Activated CD8-positive, alpha-beta T cell treated with anti-CD3 and anti-CD28 coated beads for 36 hours (primary cell): ENCODE results near the gene TXNDC8. TPM values are rescaled to one million over a fixed set of nuclear protein-coding genes. Genes with fewer than 3 reads are reported as not detected.
A peak's percentile ranks its signal among the peaks of the same experiment; 100 is the strongest.

Source experiments
- ATAC-seq: fragments of 200-7000 bp; cut with Tn5 transposase; one replicate; pipeline ENCODE4 v1.10.0; 2021; ENCODE audit warnings: mild to moderate bottlenecking, moderate library complexity
- CTCF ChIA-PET: fragments of 350-600 bp; sonication (Branson Sonifier 250); formaldehyde crosslinking; loops from one replicate; lab custom pipeline; 2021; ENCODE audit warnings: antibody characterized with exemption; lab: Charles Lee
- POLR2A ChIA-PET: fragments of 350-600 bp; sonication (Branson Sonifier 250); formaldehyde crosslinking; loops from one replicate; lab custom pipeline; 2021; ENCODE audit warnings: antibody characterized with exemption; lab: Charles Lee
- DNase-seq: peaks from one replicate; pipeline ENCODE4 v3.0.0-alpha.2; 2020
- H3K27ac Mint-ChIP-seq: one replicate; pipeline ENCODE4 v1.8.0; 2021; ENCODE audit warnings: mild to moderate bottlenecking, mixed read lengths
- H3K27me3 Mint-ChIP-seq: one replicate; pipeline ENCODE4 v1.8.0; 2021; ENCODE audit warnings: mixed read lengths
- H3K36me3 Mint-ChIP-seq: one replicate; pipeline ENCODE4 v1.8.0; 2021; ENCODE audit warnings: low read depth, mixed read lengths
- H3K4me1 Mint-ChIP-seq: one replicate; pipeline ENCODE4 v1.8.0; 2021; ENCODE audit warnings: low read depth, mixed read lengths
- H3K4me3 Mint-ChIP-seq: one replicate; pipeline ENCODE4 v1.8.0; 2021; ENCODE audit warnings: mild to moderate bottlenecking, moderate library complexity, mixed read lengths
- H3K9me3 Mint-ChIP-seq: one replicate; pipeline ENCODE4 v1.8.0; 2021; ENCODE audit warnings: mixed read lengths
- intact Hi-C: fragments of 100-400 bp; cut with micrococcal nuclease; formaldehyde crosslinking; loops from one replicate; pipeline ENCODE4 v1.10.0; 2022
- total RNA-seq, 2 experiments: library from RNA; stranded (reverse); gene quantifications; one replicate each; pipeline ENCODE4 v1.2.3, GENCODE V29; 2021
- TF ChIP-seq, protein P1 (sequence below): fragments of 200-600 bp; IDR thresholded peaks from one replicate; pipeline ENCODE4 v1.8.0; 2022; ENCODE audit warnings: antibody characterized with exemption, mild to moderate bottlenecking

TXNDC8 gene
- total RNA-seq, 2 experiments from 2014 or later = not detected

DNA sequence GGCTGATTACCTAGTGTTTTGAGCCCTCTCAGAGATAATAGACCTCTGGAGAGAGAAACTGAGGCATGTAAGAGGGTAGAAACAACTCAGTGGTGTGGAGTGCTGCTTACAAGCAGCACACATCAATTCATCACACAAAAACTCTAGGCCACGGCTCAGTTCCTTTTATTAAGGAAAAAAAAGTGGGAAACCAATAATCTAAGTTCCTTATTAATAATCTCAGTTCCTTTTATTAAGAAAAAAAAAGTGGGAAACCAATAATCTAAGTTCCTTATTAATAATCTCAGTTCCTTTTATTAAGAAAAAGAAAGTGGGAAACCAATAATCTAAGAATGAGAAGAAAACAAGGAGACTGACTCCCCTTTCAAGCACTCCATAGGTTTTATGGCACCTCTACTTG is 28.0 kb downstream of the TXNDC8 start:
- Mint-ChIP-seq H3K9me3 (peaks cover 3% of the 10 kb centered on the region), H3K27me3 (no peaks in the 10 kb centered on the region), H3K4me1 (peaks cover 9% of the 10 kb centered on the region), H3K36me3 (no peaks in the 10 kb centered on the region), H3K27ac (no peak overlapping the region), H3K4me3 (no peak overlapping the region)
- no peak for ATAC-seq
- CTCF ChIA-PET = no interaction called here
- intact Hi-C loops = no loop called here
- POLR2A ChIA-PET = no interaction called here
- TF ChIP-seq, protein P1, sequence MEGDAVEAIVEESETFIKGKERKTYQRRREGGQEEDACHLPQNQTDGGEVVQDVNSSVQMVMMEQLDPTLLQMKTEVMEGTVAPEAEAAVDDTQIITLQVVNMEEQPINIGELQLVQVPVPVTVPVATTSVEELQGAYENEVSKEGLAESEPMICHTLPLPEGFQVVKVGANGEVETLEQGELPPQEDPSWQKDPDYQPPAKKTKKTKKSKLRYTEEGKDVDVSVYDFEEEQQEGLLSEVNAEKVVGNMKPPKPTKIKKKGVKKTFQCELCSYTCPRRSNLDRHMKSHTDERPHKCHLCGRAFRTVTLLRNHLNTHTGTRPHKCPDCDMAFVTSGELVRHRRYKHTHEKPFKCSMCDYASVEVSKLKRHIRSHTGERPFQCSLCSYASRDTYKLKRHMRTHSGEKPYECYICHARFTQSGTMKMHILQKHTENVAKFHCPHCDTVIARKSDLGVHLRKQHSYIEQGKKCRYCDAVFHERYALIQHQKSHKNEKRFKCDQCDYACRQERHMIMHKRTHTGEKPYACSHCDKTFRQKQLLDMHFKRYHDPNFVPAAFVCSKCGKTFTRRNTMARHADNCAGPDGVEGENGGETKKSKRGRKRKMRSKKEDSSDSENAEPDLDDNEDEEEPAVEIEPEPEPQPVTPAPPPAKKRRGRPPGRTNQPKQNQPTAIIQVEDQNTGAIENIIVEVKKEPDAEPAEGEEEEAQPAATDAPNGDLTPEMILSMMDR = no peak
- DNase-seq = no peak

- ChIA-PET POLR2A (no interaction called here), CTCF (no interaction called here)
- TF ChIP-seq, protein P1 = no peak
- Mint-ChIP-seq H3K9me3 (peaks cover 3% of the 10 kb centered on the region), H3K27me3 (no peaks in the 10 kb centered on the region), H3K36me3 (no peaks in the 10 kb centered on the region), H3K4me3 (no peak overlapping the region), H3K4me1 (peaks cover 9% of the 10 kb centered on the region), H3K27ac (peak overlapping the region; percentile 31)
- intact Hi-C loops = no loop called here
- ATAC-seq = no peak
- no peak for DNase-seq
Observed at GRCh38 chr9:110308633-110309038, 29.0 kb downstream of the TXNDC8 start.

DNA sequence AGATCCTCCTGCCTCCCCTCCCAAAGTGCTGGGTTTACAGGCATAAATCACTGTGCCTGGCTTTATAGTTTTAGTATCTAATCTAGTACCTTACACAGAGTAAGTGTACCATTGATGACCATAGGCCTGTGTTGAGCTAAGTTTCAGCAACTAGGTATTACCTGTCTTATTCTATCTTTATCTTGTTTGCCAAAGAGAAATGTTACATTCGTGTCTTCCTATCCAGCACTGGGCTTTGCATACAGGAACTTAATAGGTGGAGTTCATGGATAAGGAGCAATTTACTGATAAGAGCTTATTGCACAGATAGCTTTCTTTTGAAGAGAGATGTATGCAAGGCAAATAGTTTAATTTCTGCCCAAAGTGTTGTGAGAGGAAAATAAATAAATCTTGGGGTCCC is 30.5 kb downstream of the TXNDC8 start:
- POLR2A ChIA-PET = no interaction called here
- Mint-ChIP-seq H3K27me3 (peaks cover 5% of the 10 kb centered on the region), H3K27ac (no peak overlapping the region), H3K4me3 (no peak overlapping the region), H3K9me3 (no peaks in the 10 kb centered on the region), H3K36me3 (no peaks in the 10 kb centered on the region), H3K4me1 (peaks cover 9% of the 10 kb centered on the region)
- intact Hi-C loops = no loop called here
- TF ChIP-seq, protein P1 = no peak
- no peak for DNase-seq
- CTCF ChIA-PET = interaction anchor here (1.2 kb wide), 1 partner anchor 21 kb away, joined by 3 read pairs; no protein-coding TSS in a partner anchor
- no peak for ATAC-seq

DNA sequence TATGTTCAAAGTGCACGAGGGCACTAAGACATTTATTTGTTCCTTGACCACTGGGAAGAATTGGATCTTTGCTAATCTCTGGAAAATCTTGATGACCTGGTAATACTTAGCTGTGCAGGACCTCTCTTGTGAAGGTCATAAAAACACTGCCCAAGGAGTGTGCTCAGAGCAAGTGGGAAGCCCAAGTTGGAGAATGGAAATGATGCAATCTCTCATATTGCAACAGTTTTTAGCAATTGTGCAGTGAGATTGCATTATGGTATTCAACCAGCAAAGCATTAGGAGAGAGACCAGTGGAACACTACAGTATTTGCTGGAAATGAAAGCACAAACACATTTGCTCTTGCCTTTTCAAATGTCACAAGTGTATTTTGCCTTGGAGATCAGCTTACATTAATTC is 34.5 kb downstream of the TXNDC8 start:
- Mint-ChIP-seq H3K4me1 (peaks cover under 1% of the 10 kb centered on the region), H3K4me3 (no peak overlapping the region), H3K9me3 (no peaks in the 10 kb centered on the region), H3K27ac (no peak overlapping the region), H3K36me3 (no peaks in the 10 kb centered on the region), H3K27me3 (peaks cover 5% of the 10 kb centered on the region)
- POLR2A ChIA-PET = no interaction called here
- DNase-seq = no peak
- ATAC-seq = no peak
- intact Hi-C loops = no loop called here
- CTCF ChIA-PET = no interaction called here
- TF ChIP-seq, protein P1 = no peak

DNA sequence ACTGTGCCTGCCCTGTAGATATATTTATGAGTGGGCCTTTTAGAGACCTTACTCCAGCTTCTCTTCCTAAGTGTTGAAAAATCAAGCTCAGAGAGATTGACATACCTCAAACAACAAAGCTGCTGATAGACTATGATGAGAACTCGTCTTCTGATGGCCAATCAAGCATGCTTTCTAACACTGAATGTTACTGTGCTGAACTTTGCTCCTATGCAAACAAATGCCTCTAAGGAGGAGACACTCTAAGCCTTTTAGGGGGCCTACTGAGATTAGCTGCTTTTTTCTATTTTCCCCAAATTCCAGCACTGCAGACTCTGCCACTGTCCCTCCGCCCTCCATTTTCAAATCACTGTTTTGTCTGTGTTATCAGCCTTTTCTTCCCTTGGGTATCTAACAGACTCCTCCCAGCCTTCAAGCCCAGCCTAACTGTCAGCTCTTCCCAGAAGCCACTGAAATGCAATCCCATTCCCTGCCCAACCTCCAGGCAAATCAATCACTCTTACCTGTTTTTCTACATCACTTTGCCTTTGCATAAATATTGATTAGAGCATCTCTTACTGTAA is 39.5 kb downstream of the TXNDC8 start:
- intact Hi-C loops = no loop called here
- TF ChIP-seq, protein P1 = no peak
- H3K4me1 Mint-ChIP-seq = no peaks in the 10 kb centered on the region
- no peak overlapping the region for H3K27ac Mint-ChIP-seq
- ChIA-PET POLR2A (no interaction called here), CTCF (no interaction called here)
- peaks cover 4% of the 10 kb centered on the region for H3K27me3 Mint-ChIP-seq
- H3K4me3 Mint-ChIP-seq = no peak overlapping the region
- ATAC-seq (no peak), DNase-seq (no peak)
- no peaks in the 10 kb centered on the region for H3K36me3 Mint-ChIP-seq
- no peaks in the 10 kb centered on the region for H3K9me3 Mint-ChIP-seq
